Measurements from ENCODE around the gene TGFB1. TPM values are rescaled to one million over a fixed set of nuclear protein-coding genes. Genes with fewer than 3 reads are reported as not detected.

Gene TGFB1
- total and polyA plus RNA-seq, 9 of the 15 experiments (the other 6 are each of a cell fraction or from before 2014, with no cell fraction given), result 0.24 to 159 (median 17.2) TPM

DNA sequence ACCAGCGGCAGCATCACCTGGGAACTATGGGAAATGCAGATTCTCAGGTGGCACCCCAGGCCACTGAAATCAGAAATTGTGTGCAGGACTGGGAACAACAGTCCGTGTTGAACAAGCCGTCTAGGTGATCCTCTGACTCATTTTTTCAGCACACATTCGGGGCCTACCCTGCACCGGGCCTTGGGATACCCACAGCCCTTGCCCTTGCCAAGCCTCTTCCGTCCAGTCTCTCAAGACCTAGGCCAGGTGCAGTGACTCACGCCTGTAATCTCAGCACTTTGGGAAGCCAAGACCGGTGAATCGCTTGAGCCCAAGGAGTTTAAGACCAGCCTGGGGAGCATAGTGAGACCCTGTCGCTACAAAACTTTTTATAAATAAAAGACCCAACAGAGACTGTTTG lies 18.3 kb downstream of the TGFB1 start:
- Histone ChIP-seq H3K4me3 (no peak overlapping the region), H3K27me3 (ENCODE audit: control insufficient read depth in 2 of 2, insufficient read depth in 2 of 2, low read length in 2 of 2) (no peaks in the 10 kb centered on the region), H3K9ac (ENCODE audit: insufficient read depth in 1 of 2, low read depth in 2 of 2, low read length in 2 of 2) (no peak overlapping the region), H3K36me3 (ENCODE audit: control insufficient read depth, insufficient read depth, low read length) (peaks cover 86% of the 10 kb centered on the region), H4K20me1 (replicated peaks; ENCODE audit: control insufficient read depth, insufficient read depth, low read length) (no peaks in the 10 kb centered on the region; the same call in 1 of the 2 replicates), H3K9me3 (replicated peaks; ENCODE audit: control insufficient read depth, insufficient read depth, low read depth, low read length) (no peaks in the 10 kb centered on the region), H2AFZ (ENCODE audit: low read depth, low read length) (no peak overlapping the region), H3K4me2 (ENCODE audit: insufficient read depth, low read length) (no peak overlapping the region), H3K4me1 (replicated peaks in 1 of 2; ENCODE audit: control insufficient read depth in 2 of 2, insufficient read depth in 2 of 2, low read length in 2 of 2) (peaks cover 0 to 13% of the 10 kb centered on the region in 2 experiments; a peak in 2 of 5 replicates), H3K9me1 (ENCODE audit: control insufficient read depth, insufficient read depth, low read length) (no peaks in the 10 kb centered on the region), H3K27ac (ENCODE audit: extremely low read depth, low read depth, low read length) (no peak overlapping the region), H3K79me2 (ENCODE audit: control insufficient read depth, insufficient read depth, low read length) (no peaks in the 10 kb centered on the region; the same call in 1 of the 3 replicates)
- ChIA-PET CTCF (ENCODE audit: low intra/inter-chr PET ratio) (no interaction called here), POLR2A (interaction anchor here (1.4 to 2.6 kb wide), 4 partner anchors 10 to 73 kb away, joined by 4 to 9 read pairs (median 6); no protein-coding TSS in a partner anchor)
- no peak for TF ChIP-seq TEAD1 (CRISPR knock-in tag; IDR thresholded peaks at IDR 0.05)
- TF ChIP-seq, protein P1, sequence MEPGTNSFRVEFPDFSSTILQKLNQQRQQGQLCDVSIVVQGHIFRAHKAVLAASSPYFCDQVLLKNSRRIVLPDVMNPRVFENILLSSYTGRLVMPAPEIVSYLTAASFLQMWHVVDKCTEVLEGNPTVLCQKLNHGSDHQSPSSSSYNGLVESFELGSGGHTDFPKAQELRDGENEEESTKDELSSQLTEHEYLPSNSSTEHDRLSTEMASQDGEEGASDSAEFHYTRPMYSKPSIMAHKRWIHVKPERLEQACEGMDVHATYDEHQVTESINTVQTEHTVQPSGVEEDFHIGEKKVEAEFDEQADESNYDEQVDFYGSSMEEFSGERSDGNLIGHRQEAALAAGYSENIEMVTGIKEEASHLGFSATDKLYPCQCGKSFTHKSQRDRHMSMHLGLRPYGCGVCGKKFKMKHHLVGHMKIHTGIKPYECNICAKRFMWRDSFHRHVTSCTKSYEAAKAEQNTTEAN (CRISPR knock-in tag; IDR thresholded peaks at IDR 0.05), result no peak
- TF ChIP-seq ZNF384 (IDR thresholded peaks at IDR 0.05; ENCODE audit: low read depth, low read length), result no peak
- TF ChIP-seq ARNT (IDR thresholded peaks at IDR 0.05), result no peak
- no peak for TF ChIP-seq STAT6 (CRISPR knock-in tag; IDR thresholded peaks at IDR 0.05)
- TF ChIP-seq E2F3 (CRISPR knock-in tag; IDR thresholded peaks at IDR 0.05), result no peak
- TF ChIP-seq THAP7 (CRISPR knock-in tag; IDR thresholded peaks at IDR 0.05), result no peak
- no peak for TF ChIP-seq MAFG (tag; conservative IDR thresholded peaks at IDR 0.05)
- no peak for TF ChIP-seq ARID2 (IDR thresholded peaks at IDR 0.05)
- no peak for TF ChIP-seq MXI1 (IDR thresholded peaks at IDR 0.05; ENCODE audit: low read depth, low read length)
- no peak for TF ChIP-seq PCBP2 (IDR thresholded peaks at IDR 0.05; ENCODE audit: low read depth, low read length, poor library complexity, severe bottlenecking)
- 88% methylated on average over 10 of the region's 10 CpGs for WGBS (ENCODE audit: insufficient coverage, low coverage, missing lambda C conversion rate)
- ATAC-seq (no peak), FAIRE-seq (no peak), DNase-seq (ENCODE audit: extremely low read depth in 1 of 4, low spot score in 3 of 4) (no peak)
- no TSS peak for BruUV-seq (replicated peaks)
- in situ Hi-C loops (cut with MboI), result no loop called here
- intact Hi-C loops (cut with micrococcal nuclease), result no loop called here
